Right atrium auricular region (tissue), 2 donors: Measurements from ENCODE around the gene TTC7B. TPM values are rescaled to one million over a fixed set of nuclear protein-coding genes. Genes with fewer than 3 reads are reported as not detected.
A peak's percentile ranks its signal among the peaks of the same experiment; 100 is the strongest.
"Not testable (repeated sequence)": the region's sequence is repeated elsewhere in the genome, so short reads cannot be mapped to it uniquely, and the experiment has no call there.

Experiments
- DNase-seq: peaks from one replicate; pipeline ENCODE4 v3.0.0-alpha.2; 2019; ENCODE audit warnings: low spot score
- H3K27ac ChIP-seq, 2 donors: fragments of 200-600 bp; sonication (generic); 1 replicate in 1 of 2; 2 replicates in 1 of 2; pipeline ENCODE4 v1.5.1; 2016 to 2019
- H3K27me3 ChIP-seq, 2 donors: fragments of 200-600 bp; sonication (generic); one replicate each; pipeline versions ENCODE4 v1.5.1 to v1.6.0; 2017 to 2019
- H3K36me3 ChIP-seq: fragments of 200-600 bp; sonication (generic); one replicate; pipeline ENCODE4 v1.5.1; 2016
- H3K4me1 ChIP-seq, 2 donors: fragments of 200-600 bp; sonication (generic); one replicate each; pipeline versions ENCODE4 v1.5.1 to v1.6.0; 2017 to 2019
- H3K4me3 ChIP-seq, 2 donors: fragments of 200-600 bp; sonication (generic); 1 replicate in 1 of 2; 2 replicates in 1 of 2; pipeline ENCODE4 v1.5.1; 2017 to 2019; ENCODE audit warnings: mild to moderate bottlenecking in 1 of 2, moderate library complexity in 1 of 2
- H3K9me3 ChIP-seq, 2 donors: fragments of 200-600 bp; sonication (generic); one replicate each; pipeline ENCODE4 v1.5.1; 2019
- total RNA-seq, 2 donors: library from RNA; depleted of rRNA; stranded (reverse); fragments of >200 nt; gene quantifications; one replicate each; pipeline ENCODE4 v1.1.0, GENCODE V29; 2016
- TF ChIP-seq, protein P1 (sequence below), 2 donors: fragments of 200-600 bp; sonication (generic); IDR thresholded peaks; one replicate each; pipeline ENCODE4 v1.5.1; 2019; ENCODE audit warnings: antibody characterized with exemption in 2 of 2

Gene TTC7B
- 10 to 100 TPM; 45.5 to 57.3 TPM for total RNA-seq

GRCh38 chr14:90815822-90816662 lies at the start of gene TTC7B:
TSS of gene TTC7B (minus strand) at chr14:90816430. CDS start at chr14:90816295, 135 bp downstream.
- Histone ChIP-seq H3K4me3 (peak within 1 kb of the TSS; percentile 75 to 86), H3K36me3 (no peaks in the 10 kb centered on the region), H3K27ac (peak within 1 kb of the TSS; percentile 53 to 75), H3K27me3 (no peaks in the 10 kb centered on the region), H3K9me3 (no peaks in the 10 kb centered on the region), H3K4me1 (peaks cover 0 to 26% of the 10 kb centered on the region in 2 donors)
- DNase-seq = no peak
- TF ChIP-seq, protein P1, sequence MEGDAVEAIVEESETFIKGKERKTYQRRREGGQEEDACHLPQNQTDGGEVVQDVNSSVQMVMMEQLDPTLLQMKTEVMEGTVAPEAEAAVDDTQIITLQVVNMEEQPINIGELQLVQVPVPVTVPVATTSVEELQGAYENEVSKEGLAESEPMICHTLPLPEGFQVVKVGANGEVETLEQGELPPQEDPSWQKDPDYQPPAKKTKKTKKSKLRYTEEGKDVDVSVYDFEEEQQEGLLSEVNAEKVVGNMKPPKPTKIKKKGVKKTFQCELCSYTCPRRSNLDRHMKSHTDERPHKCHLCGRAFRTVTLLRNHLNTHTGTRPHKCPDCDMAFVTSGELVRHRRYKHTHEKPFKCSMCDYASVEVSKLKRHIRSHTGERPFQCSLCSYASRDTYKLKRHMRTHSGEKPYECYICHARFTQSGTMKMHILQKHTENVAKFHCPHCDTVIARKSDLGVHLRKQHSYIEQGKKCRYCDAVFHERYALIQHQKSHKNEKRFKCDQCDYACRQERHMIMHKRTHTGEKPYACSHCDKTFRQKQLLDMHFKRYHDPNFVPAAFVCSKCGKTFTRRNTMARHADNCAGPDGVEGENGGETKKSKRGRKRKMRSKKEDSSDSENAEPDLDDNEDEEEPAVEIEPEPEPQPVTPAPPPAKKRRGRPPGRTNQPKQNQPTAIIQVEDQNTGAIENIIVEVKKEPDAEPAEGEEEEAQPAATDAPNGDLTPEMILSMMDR (IDR thresholded peaks at IDR 0.05) = peak; percentile 34 to 48

GRCh38 chr14:90864741-90865140 lies 48.5 kb upstream of the TTC7B start:
- no peaks in the 10 kb centered on the region for H3K27me3 ChIP-seq
- no peak for DNase-seq
- H3K4me3 ChIP-seq = no peak overlapping the region

GRCh38 chr14:90858511-90858910 lies 42.3 kb upstream of the TTC7B start:
- Histone ChIP-seq H3K27ac (no peak overlapping the region), H3K4me1 (no peaks in the 10 kb centered on the region), H3K27me3 (no peaks in the 10 kb centered on the region), H3K4me3 (no peak overlapping the region), H3K9me3 (no peaks in the 10 kb centered on the region), H3K36me3 (no peaks in the 10 kb centered on the region)
- DNase-seq = no peak
- TF ChIP-seq, protein P1 (IDR thresholded peaks at IDR 0.05) = no peak

More at GRCh38 chr14:90864741-90865140, 48.5 kb upstream of the TTC7B start:
- Histone ChIP-seq H3K9me3 (no peaks in the 10 kb centered on the region), H3K27ac (no peak overlapping the region), H3K4me1 (no peaks in the 10 kb centered on the region), H3K36me3 (no peaks in the 10 kb centered on the region)
- TF ChIP-seq, protein P1 (IDR thresholded peaks at IDR 0.05) = no peak

GRCh38 chr14:90857866-90858265 lies 41.6 kb upstream of the TTC7B start:
- DNase-seq = no peak
- Histone ChIP-seq H3K27me3 (no peaks in the 10 kb centered on the region), H3K9me3 (no peaks in the 10 kb centered on the region), H3K4me3 (no peak overlapping the region), H3K27ac (no peak overlapping the region), H3K36me3 (no peaks in the 10 kb centered on the region), H3K4me1 (no peaks in the 10 kb centered on the region)
- TF ChIP-seq, protein P1 (IDR thresholded peaks at IDR 0.05) = no peak

DNA sequence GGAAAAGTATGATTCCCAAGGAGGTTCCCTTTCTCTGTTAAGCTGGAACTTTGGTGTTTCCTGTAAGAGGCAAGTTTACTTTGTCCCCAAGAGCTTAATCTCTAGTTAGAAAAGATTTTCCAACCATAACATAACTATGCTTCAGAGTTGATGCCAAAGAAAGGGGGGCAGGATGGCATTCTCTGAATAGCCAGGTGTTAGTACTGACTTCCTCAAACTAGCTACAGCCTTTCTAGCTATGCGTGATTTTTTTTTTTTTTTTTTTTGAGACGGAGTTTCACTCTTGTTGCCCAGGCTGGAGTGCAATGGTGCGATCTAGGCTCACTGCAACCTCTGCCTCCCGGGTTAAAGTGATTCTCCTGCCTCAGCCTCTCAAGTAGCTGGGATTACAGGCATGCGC lies 39.9 kb upstream of the TTC7B start:
- not testable (repeated sequence) for H3K4me1 ChIP-seq, H3K36me3 ChIP-seq, H3K27me3 ChIP-seq, DNase-seq, H3K4me3 ChIP-seq, H3K27ac ChIP-seq, H3K9me3 ChIP-seq

GRCh38 chr14:90853116-90853515 lies 36.9 kb upstream of the TTC7B start:
- no peaks in the 10 kb centered on the region for H3K9me3 ChIP-seq
- no peak for DNase-seq
- no peaks in the 10 kb centered on the region for H3K36me3 ChIP-seq
- H3K27ac ChIP-seq = no peak overlapping the region
- H3K4me3 ChIP-seq = no peak overlapping the region
- no peaks in the 10 kb centered on the region for H3K27me3 ChIP-seq
- peaks cover 0 to 4% of the 10 kb centered on the region in 2 donors for H3K4me1 ChIP-seq
- TF ChIP-seq, protein P1 (IDR thresholded peaks at IDR 0.05) = no peak
